IPS-20b (cell line): ENCODE measurements around the gene RTL5.

Source experiments
- H3K27ac ChIP-seq: one replicate; pipeline ENCODE4 v1.5.1; 2013; ENCODE audit warnings: low read length
- H3K27me3 ChIP-seq: 2 replicates; pipeline ENCODE4 v1.6.1; 2013; ENCODE audit warnings: mild to moderate bottlenecking, low read length, inconsistent platforms; ENCODE audit not compliant: insufficient read depth
- H3K36me3 ChIP-seq: 2 replicates; pipeline ENCODE4 v1.6.1; 2013; ENCODE audit warnings: low read depth, mild to moderate bottlenecking, inconsistent platforms, low read length, moderate library complexity; ENCODE audit not compliant: insufficient read depth
- H3K4me1 ChIP-seq: 2 replicates; pipeline ENCODE4 v1.6.1; 2013; ENCODE audit warnings: mild to moderate bottlenecking, control low read depth, inconsistent platforms, low read length, moderate library complexity; ENCODE audit not compliant: insufficient read depth
- H3K4me3 ChIP-seq: 2 replicates; pipeline ENCODE4 v1.5.1; 2013; ENCODE audit warnings: mild to moderate bottlenecking, low read length, inconsistent platforms
- H3K9ac ChIP-seq: 2 replicates; pipeline ENCODE4 v1.6.1; 2013; ENCODE audit warnings: low read depth, mild to moderate bottlenecking, inconsistent platforms, low read length, moderate library complexity
- H3K9me3 ChIP-seq: 2 replicates; pipeline ENCODE4 v1.6.1; 2013; ENCODE audit warnings: mild to moderate bottlenecking, low read depth, low read length, inconsistent platforms; ENCODE audit not compliant: insufficient read depth

RTL5 gene

GRCh38 chrX:72083291-72083690, 48.4 kb downstream of the RTL5 start:
- Histone ChIP-seq H3K36me3 (no peaks in the 10 kb centered on the region), H3K27me3 (no peaks in the 10 kb centered on the region), H3K27ac (no peak overlapping the region), H3K9ac (no peak overlapping the region), H3K9me3 (no peaks in the 10 kb centered on the region), H3K4me1 (no peaks in the 10 kb centered on the region; the same call in 1 of the 2 replicates), H3K4me3 (no peak overlapping the region)

- Histone ChIP-seq H3K9me3 (no peaks in the 10 kb centered on the region), H3K27ac (no peak overlapping the region), H3K4me3 (no peak overlapping the region), H3K9ac (no peak overlapping the region), H3K4me1 (no peaks in the 10 kb centered on the region; the same call in 1 of the 2 replicates), H3K36me3 (no peaks in the 10 kb centered on the region), H3K27me3 (no peaks in the 10 kb centered on the region)
These were observed 50.0 kb downstream of the RTL5 start for GRCh38 chrX:72081605-72082320.

GRCh38 chrX:72080800-72081199, 50.9 kb downstream of the RTL5 start:
- Histone ChIP-seq H3K4me1 (no peaks in the 10 kb centered on the region; the same call in 1 of the 2 replicates), H3K27me3 (no peaks in the 10 kb centered on the region), H3K9ac (no peak overlapping the region), H3K4me3 (no peak overlapping the region), H3K27ac (no peak overlapping the region), H3K9me3 (no peaks in the 10 kb centered on the region), H3K36me3 (no peaks in the 10 kb centered on the region)

- no peaks in the 10 kb centered on the region for H3K27me3 ChIP-seq
- H3K4me3 ChIP-seq: no peak overlapping the region
- H3K9ac ChIP-seq: no peak overlapping the region
- no peaks in the 10 kb centered on the region; the same call in 1 of the 2 replicates for H3K4me1 ChIP-seq
- no peaks in the 10 kb centered on the region for H3K9me3 ChIP-seq
- no peak overlapping the region for H3K27ac ChIP-seq
- no peaks in the 10 kb centered on the region for H3K36me3 ChIP-seq
These were observed 51.6 kb downstream of the RTL5 start for GRCh38 chrX:72080150-72080549.

- no peak overlapping the region for H3K9ac ChIP-seq
- no peaks in the 10 kb centered on the region for H3K36me3 ChIP-seq
- no peaks in the 10 kb centered on the region for H3K27me3 ChIP-seq
- H3K9me3 ChIP-seq: no peaks in the 10 kb centered on the region
- H3K4me3 ChIP-seq: no peak overlapping the region
- no peaks in the 10 kb centered on the region; the same call in 1 of the 2 replicates for H3K4me1 ChIP-seq
- H3K27ac ChIP-seq: no peak overlapping the region
These were observed 52.1 kb downstream of the RTL5 start for GRCh38 chrX:72079607-72080006.

- no peaks in the 10 kb centered on the region for H3K27me3 ChIP-seq
- no peaks in the 10 kb centered on the region; the same call in 1 of the 2 replicates for H3K4me1 ChIP-seq
- no peak overlapping the region for H3K9ac ChIP-seq
- no peak overlapping the region for H3K27ac ChIP-seq
- no peak overlapping the region for H3K4me3 ChIP-seq
- no peaks in the 10 kb centered on the region for H3K36me3 ChIP-seq
- no peaks in the 10 kb centered on the region for H3K9me3 ChIP-seq
These were observed 53.3 kb downstream of the RTL5 start for GRCh38 chrX:72078411-72078810.
